HG03469 (cell line): Measurements from ENCODE around the gene ANKAR.
"Not testable (repeated sequence)": the region's sequence is repeated elsewhere in the genome, so short reads cannot be mapped to it uniquely, and the experiment has no call there.

Experiments
- ATAC-seq: cut with Tn5 transposase; IDR thresholded peaks from one replicate; pipeline ENCODE4 v1.9.1; 2021; ENCODE audit warnings: mild to moderate bottlenecking, moderate library complexity, moderate number of reproducible peaks; ENCODE audit not compliant: unreplicated experiment

ANKAR gene, protein sequence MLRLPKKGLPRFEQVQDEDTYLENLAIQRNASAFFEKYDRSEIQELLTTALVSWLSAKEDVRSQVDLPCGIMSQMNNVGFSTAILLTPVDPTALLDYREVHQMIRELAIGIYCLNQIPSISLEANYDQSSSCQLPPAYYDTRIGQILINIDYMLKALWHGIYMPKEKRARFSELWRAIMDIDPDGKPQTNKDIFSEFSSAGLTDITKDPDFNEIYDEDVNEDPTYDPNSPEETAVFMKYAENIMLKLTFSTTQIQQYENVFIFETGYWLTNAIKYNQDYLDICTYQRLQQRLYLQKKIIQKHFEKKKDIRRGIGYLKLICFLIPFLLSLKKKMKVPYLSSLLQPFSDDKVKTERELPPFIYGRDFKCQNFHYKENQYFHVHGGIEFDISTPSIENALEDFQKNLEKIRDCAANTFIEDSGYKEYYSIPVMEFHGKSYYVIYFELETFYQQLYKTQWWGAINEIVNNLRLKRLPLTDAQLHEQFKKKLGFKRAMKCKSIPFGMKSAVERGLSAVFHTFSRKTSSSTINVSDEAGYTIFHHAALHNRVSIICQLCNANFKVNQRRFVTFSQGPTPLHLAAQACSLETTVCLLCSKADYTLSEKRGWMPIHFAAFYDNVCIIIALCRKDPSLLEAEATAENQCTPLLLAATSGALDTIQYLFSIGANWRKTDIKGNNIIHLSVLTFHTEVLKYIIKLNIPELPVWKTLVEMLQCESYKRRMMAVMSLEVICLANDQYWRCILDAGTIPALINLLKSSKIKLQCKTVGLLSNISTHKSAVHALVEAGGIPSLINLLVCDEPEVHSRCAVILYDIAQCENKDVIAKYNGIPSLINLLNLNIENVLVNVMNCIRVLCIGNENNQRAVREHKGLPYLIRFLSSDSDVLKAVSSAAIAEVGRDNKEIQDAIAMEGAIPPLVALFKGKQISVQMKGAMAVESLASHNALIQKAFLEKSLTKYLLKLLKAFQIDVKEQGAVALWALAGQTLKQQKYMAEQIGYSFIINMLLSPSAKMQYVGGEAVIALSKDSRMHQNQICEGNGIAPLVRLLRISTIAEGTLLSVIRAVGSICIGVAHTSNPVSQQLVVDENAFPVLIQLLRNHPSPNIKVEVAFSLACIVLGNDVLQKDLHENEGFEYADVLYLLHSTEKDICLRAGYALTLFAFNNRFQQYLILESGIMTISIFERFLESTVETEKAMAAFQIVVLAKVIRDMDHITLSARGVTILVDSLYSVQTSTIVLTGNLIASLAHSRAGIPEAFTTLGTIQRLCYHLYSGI (N-terminal part only)

GRCh38 chr2:189674374-189675112 lies at the start of gene ANKAR:
Gene ANKAR, plus strand, starts transcription at chr2:189674670. Its CDS starts 1,821 bp downstream, at chr2:189676491.
- peak; percentile 91 for ATAC-seq

DNA sequence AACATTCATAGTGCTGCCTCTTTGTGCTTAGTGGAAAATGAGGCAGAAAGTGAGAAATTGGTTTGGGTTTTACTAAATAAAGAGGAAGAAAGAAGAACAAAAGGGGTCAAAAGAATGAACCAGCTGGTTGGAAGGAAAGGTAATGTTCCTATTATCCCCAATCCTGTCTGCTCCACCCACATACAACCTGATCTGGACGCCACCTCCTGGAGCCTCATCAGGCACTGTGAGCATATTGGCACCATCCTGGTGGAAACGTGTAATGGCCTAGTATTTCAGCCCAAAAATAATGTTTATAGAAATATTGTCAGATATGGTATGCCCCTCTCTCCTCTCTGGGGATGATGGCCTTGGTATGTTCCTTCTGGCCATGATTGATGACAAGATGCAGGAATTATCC lies 48.8 kb upstream of the ANKAR start:
- no peak for ATAC-seq

GRCh38 chr2:189627789-189628188 lies 46.7 kb upstream of the ANKAR start:
- no peak for ATAC-seq

DNA sequence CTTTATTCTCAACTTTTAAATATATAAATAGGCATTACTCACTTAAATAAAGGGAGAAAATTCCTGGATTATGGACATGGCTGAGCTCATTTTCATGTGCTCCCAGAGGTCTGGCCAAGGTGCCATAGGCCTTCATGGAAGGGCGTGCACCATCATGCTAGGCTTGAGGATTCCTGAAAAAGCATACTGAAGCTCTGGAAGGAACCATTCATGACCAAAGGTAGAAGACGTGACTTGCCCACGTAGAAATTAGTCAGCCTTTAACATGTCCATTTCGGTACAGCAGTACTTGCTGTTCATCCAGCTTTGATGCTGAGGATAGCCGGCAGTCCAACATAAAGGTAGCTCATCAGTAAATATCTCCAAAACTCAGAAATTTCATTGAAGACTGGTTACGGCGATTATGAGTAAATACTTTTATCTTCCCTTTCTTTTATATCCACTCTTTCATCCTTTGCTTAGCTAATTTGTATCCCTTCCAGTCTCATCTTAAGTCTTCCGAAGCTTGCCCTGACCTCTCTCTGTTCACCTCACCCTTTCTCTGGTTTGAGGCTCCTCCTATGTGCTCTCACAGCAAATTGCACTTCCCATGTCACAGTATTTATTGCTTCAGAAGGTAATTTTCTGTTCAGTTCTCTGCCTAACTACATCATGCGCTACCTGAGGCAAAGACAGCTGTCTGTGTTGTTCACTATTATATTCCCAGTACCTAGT lies 45.5 kb upstream of the ANKAR start:
- no peak for ATAC-seq

DNA sequence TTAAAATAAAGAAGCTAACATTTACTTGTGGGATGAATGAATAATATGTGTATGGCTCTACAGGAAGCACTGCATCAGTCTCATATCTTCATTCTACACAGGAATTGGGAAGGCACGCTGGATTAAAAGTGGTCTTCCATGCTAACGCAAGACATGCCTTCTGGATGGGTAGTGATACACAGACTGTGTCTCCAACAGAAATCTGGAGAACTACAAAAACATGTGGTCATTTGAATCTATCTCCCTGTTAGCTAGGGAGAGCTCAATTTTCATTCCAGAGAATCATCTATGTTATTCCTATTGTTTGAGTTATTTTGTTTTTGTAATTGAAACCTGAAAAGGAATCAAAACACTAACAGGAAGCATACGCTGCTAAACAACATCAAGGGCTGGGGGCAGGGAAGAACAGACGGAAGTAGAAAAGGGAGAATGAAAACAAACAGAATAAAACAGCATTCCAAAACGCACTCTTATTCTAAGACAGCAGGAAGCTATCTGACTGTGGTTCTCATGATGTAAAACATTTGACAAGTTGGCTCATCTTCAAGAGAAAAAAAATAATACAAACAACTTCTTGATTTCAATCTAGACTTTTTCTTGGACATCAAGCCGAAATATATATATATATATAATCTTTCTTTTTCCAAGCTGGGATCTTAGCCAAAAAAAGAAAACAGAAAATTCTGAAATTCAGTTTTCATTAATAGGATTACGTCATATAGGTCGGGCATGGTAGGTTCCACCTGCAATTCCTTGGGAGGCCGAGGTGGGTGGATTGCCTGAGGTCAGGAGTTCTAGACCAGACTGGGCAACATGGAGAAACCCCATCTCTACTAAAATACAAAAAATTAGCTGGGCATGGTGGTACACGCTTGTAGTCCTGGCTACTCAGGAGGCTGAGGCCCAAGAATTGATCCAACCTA lies 44.7 kb upstream of the ANKAR start:
- ATAC-seq = no peak

- no peak for ATAC-seq
These were observed 42.6 kb upstream of the ANKAR start for GRCh38 chr2:189631849-189632248.

- ATAC-seq = no peak
These were observed 41.1 kb upstream of the ANKAR start for GRCh38 chr2:189633392-189633811.

GRCh38 chr2:189635353-189635752 lies 39.1 kb upstream of the ANKAR start:
- ATAC-seq = no peak

GRCh38 chr2:189638301-189639006 lies 36.0 kb upstream of the ANKAR start:
- no peak for ATAC-seq

DNA sequence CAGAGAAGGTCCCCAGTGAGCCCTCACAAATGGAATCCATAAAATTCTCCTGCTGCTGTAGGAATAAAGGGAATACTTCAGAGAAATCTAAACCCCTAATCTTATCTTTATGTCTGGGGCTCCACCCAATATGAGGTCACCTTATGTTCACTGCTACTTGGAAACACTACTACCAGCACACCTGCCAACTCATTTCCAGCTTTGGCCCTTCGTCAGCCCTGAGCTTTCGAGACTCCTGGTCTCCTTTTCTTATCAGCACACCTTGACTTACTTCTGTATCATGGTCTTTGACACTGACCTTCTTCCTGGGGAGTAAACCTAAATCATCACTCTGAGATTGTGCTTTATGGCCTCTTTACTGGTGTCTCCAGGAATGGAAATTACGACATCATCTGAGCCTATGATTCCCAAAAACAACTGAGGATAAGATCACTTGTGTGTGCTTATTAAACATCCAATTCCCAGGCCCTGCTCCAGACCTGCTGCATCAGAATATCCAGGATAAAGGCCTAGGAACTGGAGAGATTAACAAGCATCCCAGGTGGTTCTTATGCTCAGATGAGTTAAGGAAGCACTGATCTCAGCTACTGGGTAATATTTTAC lies 35.4 kb upstream of the ANKAR start:
- ATAC-seq = no peak

DNA sequence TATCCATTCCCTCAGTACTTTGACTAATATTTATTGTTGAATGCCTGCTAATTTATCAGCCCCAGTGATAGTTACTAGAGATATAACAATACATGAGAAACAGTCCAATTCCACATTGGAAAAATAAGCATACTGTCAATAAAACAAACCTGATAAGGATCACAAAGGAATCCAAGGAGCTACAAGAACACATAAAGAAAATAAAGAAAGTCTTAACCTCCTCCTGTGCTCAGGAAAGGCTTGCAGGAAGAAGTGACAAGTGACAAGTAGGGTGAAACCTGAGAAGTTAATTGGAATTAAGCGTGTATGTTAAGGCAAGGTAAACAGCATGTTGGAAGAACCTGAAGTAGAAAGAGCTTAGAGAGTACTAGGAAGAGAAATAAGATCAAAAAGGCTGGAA lies 33.5 kb upstream of the ANKAR start:
- ATAC-seq = no peak

DNA sequence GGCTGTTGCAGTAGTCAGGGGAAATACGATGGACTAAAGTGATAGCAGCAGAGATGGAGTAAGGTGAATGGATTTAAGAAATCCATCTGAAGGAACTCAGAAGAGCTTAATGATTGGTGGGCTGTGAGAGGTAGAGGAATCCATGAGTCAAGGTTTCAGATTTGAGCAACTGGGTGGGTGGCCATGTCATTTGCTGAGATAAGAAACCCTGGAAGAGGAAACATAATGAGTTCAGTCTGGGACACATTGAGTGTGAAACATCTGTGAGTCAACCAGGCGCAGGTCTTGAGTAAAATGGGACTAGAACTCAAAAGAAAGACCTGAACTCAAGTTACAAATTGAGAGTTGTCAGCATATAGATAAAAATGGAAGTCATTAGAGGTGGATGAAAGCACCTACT lies 32.9 kb upstream of the ANKAR start:
- no peak for ATAC-seq

- no peak for ATAC-seq
These were observed 27.9 kb upstream of the ANKAR start for GRCh38 chr2:189646521-189646920.

- no peak for ATAC-seq
These were observed 25.5 kb upstream of the ANKAR start for GRCh38 chr2:189648846-189649509.

GRCh38 chr2:189651284-189651683 lies 23.2 kb upstream of the ANKAR start:
- ATAC-seq = no peak

GRCh38 chr2:189653464-189653863 lies 21.0 kb upstream of the ANKAR start:
- ATAC-seq = not testable (repeated sequence)

DNA sequence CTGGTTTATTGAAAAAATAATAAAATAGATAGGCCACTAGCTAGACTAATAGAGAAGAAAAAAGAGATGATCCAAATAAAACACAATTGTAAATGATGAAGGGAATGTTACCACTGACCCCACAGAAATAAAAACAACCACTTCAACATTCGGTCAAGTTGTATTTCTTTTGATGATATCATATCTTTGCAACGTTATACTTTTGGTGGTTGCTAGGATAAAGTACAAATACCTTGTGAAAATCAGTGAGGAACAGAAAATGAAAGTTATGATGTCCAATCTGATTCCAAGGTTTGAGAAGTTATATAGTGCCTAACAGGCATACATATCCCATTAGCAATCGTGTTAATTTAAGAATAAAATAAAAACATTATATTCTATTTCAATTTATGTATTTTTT lies 19.8 kb upstream of the ANKAR start:
- no peak for ATAC-seq
